ENCODE data around the gene LSM14B. TPM values are rescaled to one million over a fixed set of nuclear protein-coding genes. Genes with fewer than 3 reads are reported as not detected.

The LSM14B gene
- total RNA-seq, 1 donor = 35.3 TPM

- DNase-seq (ENCODE audit: low read depth in 2 of 3, low spot score in 2 of 3) = no peak
These were observed 9.5 kb downstream of the LSM14B start for GRCh38 chr20:62131560-62132320.

- DNase-seq (ENCODE audit: low read depth in 2 of 3, low spot score in 2 of 3) = peak in 1 of 3 donors; percentile 25
These were observed 10.1 kb downstream of the LSM14B start for GRCh38 chr20:62132421-62132820.

GRCh38 chr20:62133051-62133845, 11.0 kb downstream of the LSM14B start:
- peak in 1 of 3 donors; percentile 30 for DNase-seq (ENCODE audit: low read depth in 2 of 3, low spot score in 2 of 3)

- DNase-seq (ENCODE audit: low read depth in 2 of 3, low spot score in 2 of 3) = peak in 2 of 3 donors; percentile 24 to 32
These were observed 11.6 kb downstream of the LSM14B start for GRCh38 chr20:62133864-62134263.

- DNase-seq (ENCODE audit: low read depth in 2 of 3, low spot score in 2 of 3) = no peak
These were observed 12.5 kb downstream of the LSM14B start for GRCh38 chr20:62134735-62135231.

GRCh38 chr20:62135573-62136266, 13.4 kb downstream of the LSM14B start:
- no peak for DNase-seq (ENCODE audit: low read depth in 2 of 3, low spot score in 2 of 3)

GRCh38 chr20:62136283-62137091, 14.2 kb downstream of the LSM14B start:
- DNase-seq (ENCODE audit: low read depth in 2 of 3, low spot score in 2 of 3) = peak in 2 of 3 donors; percentile 77 to 88

GRCh38 chr20:62137092-62137384, 14.8 kb downstream of the LSM14B start:
- DNase-seq (ENCODE audit: low read depth in 2 of 3, low spot score in 2 of 3) = no peak

- no peak for DNase-seq (ENCODE audit: low read depth in 2 of 3, low spot score in 2 of 3)
These were observed 15.4 kb downstream of the LSM14B start for GRCh38 chr20:62137478-62138203.

- DNase-seq (ENCODE audit: low read depth in 2 of 3, low spot score in 2 of 3) = no peak
These were observed 15.9 kb downstream of the LSM14B start for GRCh38 chr20:62138204-62138543.

- DNase-seq (ENCODE audit: low read depth in 2 of 3, low spot score in 2 of 3) = no peak
These were observed 16.6 kb downstream of the LSM14B start for GRCh38 chr20:62138912-62139311.

GRCh38 chr20:62139636-62140035, 17.4 kb downstream of the LSM14B start:
- DNase-seq (ENCODE audit: low read depth in 2 of 3, low spot score in 2 of 3) = no peak

GRCh38 chr20:62141043-62141396, 18.7 kb downstream of the LSM14B start:
- no peak for DNase-seq (ENCODE audit: low read depth in 2 of 3, low spot score in 2 of 3)

- DNase-seq (ENCODE audit: low read depth in 2 of 3, low spot score in 2 of 3) = no peak
These were observed 19.3 kb downstream of the LSM14B start for GRCh38 chr20:62141397-62142251.

- DNase-seq (ENCODE audit: low read depth in 2 of 3, low spot score in 2 of 3) = no peak
These were observed 20.2 kb downstream of the LSM14B start for GRCh38 chr20:62142252-62143080.

- DNase-seq (ENCODE audit: low read depth in 2 of 3, low spot score in 2 of 3) = peak; percentile 78 to 93 (median 86)
These were observed 21.0 kb downstream of the LSM14B start, which contains the start of the genes PSMA7 and SS18L1 for GRCh38 chr20:62143081-62143956. Gene PSMA7, minus strand, starts transcription at chr20:62143394. Its CDS starts 91 bp downstream, at chr20:62143303. Gene SS18L1, plus strand, starts transcription at chr20:62143769. Its CDS starts 52 bp downstream, at chr20:62143821.
